Right forelimb (tissue), 1 donor: ENCODE results near the gene KLC1.
"Not testable (repeated sequence)": the region's sequence is repeated elsewhere in the genome, so short reads cannot be mapped to it uniquely, and the experiment has no call there.

Source experiments
- DNase-seq: peaks from one replicate; pipeline ENCODE4 v3.0.0-alpha.2; 2018

Gene KLC1

DNA sequence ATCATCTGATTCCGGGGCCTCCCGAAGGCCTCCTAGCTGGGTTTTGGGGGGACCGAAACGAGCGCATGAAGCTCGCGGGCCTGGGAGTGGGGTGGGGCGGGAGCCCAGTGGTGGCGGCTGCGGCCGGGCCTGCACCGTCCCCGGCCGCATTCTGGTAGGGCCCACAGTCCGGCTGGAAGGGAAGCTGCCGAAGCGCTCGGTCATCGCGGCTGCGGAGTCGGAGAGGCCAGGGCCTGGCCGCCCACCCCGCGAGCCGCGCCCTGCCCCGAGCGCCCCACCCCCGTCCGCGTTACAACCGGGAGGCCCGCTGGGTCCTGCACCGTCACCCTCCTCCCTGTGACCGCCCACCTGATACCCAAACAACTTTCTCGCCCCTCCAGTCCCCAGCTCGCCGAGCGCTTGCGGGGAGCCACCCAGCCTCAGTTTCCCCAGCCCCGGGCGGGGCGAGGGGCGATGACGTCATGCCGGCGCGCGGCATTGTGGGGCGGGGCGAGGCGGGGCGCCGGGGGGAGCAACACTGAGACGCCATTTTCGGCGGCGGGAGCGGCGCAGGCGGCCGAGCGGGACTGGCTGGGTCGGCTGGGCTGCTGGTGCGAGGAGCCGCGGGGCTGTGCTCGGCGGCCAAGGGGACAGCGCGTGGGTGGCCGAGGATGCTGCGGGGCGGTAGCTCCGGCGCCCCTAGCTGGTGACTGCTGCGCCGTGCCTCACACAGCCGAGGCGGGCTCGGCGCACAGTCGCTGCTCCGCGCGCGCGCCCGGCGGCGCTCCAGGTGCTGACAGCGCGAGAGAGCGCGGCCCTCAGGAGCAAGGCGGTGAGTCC is at the start of gene KLC1:
KLC1 (plus strand) TSS at position 528 of the 819 bp plus-strand sequence. CDS start 25,354 bp downstream, outside the sequence.
- DNase-seq: peak; percentile 94

DNA sequence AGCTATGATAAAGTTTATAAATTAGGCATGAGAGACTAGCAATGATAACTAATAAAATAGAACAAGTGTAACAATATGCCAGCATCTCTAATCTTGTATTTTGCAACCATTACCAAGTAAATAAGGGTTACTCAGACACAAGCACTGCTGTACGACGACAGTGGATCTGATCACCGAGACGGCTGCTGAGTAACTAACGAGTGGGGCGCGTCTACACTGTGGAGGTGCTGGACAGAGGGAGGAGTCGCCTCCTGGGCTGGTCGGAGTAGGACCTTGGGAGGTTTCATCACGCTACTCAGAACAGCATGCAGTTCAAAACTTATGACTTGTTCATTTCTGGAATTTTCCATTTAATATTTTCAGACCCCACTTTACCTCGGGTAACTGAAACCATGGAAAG is 47.8 kb upstream of the KLC1 start:
- no peak for DNase-seq

DNA sequence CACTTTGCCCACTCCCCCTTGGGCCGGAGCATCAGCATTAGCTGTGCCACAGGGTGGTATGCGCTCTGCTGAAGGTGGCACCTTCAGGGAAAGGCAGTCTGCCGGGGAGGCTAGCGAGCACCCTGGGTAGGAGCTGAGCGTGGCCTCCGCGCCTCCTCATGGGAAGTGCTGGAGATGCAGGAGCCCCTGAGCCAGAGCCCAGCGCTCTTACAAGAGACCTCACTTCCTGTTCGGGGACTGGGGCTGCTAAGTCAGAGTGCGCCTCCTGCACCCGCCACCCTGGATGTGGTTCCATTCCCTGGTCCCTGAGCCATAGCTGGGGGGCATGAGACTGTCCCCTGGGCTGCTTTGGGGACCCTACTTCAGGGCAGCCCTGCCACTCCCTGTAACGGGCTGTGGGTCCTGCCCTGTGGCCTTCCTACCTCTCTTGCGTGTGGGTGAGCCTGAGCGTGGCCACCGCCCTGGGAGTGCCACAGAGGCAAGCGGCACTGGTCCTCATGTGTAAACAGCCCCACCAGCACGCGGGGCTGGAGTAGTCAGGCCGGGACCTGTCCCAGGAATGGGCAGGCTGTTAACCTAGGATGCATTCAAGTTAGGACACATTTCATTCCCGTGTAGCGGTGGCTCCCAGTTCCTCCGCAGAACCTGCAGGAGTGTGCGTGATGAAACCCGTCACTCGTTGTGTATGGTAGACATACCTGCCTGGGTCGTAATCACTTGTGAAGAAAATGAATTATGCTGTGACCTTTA is 46.9 kb upstream of the KLC1 start:
- DNase-seq: no peak

DNA sequence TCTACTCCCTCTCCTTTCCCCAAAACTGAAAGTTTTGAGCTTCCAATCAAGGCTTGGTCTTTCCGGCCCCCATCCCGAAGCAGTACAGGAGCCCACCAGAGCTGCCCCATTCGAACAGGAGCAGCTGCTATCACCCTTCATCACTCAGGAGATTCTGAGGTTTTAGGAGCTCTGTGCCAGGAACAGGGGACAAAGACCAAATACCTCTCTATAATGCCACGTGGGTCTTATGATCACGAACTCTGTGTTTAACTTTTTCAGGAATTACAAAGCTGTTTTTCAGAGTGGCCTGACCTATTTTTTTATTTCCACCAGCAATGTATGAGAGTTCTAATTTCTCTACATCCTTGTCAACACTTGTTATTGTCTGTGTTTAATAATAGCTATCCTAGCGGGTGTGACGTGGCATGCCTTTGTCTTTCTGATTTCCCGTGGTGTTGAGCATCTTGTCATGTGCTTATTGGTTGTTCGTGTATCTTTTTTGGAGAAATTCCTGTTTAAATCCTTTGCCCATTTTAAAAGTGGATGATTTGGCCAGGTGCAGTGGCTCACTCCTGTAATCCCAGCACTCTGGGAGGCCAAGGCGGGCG is 44.6 kb upstream of the KLC1 start:
- no peak for DNase-seq

DNA sequence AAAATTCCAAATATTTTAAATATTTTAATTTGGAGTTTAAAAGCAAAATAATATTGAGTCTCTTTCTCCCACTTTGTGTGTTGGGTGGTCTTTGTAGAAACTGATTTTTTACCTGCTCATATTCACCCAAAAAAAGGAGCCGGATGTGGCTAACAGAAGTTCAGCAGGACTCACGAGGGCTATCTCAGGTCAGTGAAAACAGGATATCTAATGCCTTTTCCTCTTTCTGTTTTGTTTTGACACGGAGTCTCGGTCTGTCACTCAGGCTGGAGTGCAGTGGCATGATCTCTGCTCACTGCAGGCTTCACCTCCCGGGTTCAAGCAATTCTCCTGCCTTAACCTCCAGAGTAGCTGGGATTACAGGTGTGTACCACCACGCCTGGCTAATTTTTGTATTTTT is 35.4 kb upstream of the KLC1 start:
- no peak for DNase-seq

DNA sequence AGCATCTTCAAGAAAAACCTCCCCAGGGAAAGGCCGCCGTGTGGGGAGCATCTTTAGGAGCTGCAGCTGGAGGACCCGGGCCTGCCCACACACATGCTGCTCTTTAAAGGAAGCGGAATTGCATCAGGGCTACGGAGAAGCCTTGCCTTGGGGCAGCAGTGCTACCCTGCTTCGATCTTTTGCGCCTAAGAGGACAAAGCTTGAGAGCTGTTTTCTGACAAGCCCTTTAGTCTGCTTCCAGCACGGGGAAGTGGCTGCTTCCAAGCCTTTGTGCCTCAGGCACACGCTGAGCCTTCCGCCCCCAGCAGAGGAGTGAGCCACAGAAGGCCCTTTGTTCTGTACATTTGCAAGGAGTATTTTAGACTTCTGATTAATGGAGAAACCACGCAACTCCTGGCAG is 34.7 kb upstream of the KLC1 start:
- no peak for DNase-seq

DNA sequence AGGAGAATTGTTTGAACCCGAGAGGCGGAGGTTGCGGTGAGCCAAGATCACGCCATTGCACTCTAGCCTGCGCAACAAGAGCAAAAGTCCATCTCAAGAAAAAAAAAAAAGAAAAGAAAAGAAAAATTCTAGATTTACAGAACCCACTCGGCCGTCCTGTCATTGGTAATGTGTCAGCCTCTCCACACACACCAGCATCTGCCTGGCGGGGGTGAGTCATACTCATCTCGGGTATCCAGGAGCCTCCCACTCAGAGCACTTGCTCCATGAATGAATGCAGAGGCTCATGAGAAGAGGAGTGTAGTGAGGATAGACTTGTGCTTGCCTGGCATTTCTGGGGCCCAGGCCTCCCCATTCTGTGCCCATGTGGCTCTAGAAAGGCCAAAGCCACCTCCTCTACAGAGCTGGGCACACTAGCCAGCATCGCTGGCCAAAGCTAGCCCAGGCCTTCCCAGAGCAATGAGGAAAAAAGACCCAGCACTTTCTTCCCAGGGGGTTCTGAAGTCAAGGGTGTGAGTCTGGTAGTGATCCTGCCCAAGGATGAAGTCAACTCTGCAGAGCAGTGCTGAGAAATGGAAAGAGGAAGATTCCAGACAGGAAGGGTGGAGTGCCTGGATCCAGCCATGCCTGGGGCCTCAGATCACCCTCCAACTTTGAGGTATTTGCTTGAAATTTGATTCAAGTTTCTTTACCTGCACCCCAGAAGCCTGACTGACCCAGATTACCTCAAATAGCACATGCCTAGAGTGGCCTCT is 31.2 kb upstream of the KLC1 start:
- no peak for DNase-seq

DNA sequence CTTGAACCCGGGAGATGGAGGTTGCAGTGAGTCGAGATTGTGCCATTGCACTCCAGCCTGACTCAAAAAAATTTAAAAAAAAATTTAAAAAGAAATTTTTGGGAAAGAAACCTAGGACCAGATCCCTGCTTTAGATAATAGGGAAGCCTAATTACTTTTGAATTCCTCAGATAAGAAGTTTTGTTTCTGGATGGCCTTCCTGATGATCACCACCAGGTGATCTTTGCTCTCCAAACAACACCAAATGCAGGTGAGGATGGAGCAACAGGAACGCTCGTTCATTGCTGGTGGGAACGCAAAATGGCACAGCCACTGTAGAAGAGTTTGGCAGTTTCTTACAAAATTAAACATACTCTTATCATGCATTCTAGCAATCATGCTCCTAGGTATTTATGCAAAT is 28.5 kb upstream of the KLC1 start:
- DNase-seq: no peak

DNA sequence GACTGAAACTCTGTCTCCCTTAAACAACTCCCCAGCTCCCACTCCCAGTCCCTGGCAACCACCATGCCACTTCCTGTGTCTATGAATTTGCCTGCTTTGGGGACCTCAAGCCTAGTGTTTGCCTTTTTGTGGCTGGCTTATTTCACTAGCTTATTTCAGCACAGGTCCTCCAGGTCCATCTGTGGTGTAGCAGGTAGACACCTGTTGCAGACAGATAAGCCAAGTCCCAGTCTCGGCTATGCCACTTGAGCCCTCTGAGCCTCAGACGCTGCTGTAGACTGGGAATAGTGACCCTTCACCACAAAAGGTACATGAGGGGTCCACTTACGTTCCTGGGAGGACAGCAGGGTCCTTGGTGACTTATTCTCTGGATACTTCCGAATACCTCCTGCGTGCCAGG is 24.4 kb upstream of the KLC1 start:
- DNase-seq: no peak

DNA sequence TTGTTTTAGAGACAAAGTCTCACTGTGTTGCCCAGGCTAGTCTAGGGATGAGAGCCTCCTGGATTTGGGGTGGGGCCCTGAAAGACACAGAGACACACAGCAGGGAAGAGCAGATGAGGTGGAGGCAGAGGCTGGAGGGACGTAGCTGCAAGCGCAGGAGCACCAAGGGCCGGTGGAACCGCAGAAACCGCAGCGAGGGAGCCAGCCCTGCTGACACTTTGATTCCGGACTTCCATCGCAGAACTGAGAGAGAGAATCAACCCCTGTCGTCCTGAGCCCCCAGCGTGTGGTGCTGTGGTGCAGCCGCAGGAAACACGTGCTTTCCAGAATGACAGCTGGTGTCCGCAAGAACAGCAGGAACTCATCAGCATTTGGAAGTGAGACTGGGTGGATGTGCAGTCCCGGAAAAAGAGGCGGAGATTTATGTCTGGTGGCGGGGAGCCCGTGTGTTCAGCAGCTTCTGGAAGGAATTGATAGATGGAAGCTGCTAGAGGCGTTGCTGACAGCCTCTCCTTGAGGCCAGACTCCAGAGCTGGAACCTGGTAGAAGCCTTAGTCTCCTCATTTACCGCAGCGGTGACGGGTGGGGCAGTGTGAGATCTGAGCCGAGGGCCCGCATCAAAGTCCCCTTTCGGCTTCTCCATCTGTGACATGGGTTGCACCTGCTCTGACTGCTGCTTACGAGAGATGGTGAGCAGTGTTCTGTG is 21.9 kb upstream of the KLC1 start:
- DNase-seq: peak; percentile 92

DNA sequence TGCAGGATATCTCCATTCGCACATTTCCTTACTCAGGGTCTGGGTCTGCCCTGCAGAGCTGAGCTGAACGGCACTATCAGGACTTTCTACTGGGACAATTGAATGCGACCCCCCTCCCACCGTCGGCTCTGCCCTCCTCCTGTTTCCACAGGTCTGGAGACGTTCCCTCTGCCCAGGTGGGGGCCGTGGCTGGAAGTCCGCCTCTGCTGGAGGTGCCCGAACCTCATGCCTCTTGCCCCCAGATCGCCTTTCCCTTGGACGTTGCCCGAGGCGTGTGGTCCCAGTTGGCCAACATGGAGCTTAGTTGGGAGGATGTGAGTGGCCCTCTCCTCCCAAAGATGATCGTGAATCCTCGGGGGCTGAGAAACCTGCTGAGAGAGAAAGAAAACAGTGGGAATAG is 21.2 kb upstream of the KLC1 start:
- no peak for DNase-seq

DNA sequence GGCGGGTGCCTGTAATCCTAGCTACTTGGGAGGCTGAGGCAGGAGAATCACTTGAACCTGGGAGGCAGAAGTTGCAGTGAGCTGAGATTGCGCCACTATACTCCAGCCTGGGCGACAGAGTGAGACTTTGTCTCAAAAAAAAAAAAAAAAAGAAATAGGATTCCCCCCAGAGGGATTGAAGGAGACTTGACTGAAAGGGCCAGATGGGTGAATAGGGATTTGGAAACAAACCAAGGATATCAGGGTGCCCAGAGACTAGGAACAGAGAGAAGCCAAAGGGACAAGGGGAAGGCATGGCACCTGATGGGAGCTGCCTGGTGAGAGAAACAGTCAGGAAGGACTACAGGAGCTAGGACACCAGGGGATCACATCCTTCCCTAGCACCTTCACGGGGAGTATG is 19.9 kb upstream of the KLC1 start:
- DNase-seq: not testable (repeated sequence)

DNA sequence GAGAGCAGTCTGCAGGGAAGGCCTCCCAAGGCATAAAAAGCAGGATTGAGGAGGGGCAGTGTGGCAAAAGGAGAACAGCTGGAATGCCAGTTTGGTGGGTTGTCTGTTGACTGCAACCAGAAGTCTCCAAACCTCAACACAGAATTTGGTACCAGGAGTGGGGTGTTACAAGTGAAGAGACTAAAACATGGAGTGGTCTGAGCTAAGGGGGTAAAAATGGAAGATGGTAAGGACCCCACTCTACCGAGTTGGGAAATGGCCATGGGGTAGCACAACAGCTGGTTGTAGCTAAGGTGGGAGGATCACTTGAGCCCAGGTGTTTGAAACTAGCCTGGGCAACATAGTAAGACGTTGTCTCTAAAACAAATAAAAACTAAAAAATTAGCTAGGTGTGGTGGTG is 17.8 kb upstream of the KLC1 start:
- DNase-seq: no peak

DNA sequence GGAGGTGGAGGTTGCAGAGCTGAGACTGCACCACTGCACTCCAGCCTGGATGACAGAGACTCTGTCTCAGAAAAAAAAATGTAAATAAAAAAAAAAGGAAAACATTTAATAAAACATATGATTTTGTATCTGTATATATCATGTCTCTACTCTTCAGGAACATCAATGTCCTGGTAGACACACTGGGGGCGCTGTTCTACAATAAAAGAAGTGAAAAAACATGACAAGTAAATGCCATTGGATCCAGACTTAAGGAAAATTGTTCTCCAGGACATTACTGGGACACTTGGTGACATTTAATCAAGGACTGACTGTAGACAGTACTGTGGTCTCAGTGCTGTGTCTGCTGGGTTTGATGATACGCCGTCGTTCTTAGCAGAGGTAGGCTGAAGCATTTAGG is 15.5 kb upstream of the KLC1 start:
- no peak for DNase-seq

DNA sequence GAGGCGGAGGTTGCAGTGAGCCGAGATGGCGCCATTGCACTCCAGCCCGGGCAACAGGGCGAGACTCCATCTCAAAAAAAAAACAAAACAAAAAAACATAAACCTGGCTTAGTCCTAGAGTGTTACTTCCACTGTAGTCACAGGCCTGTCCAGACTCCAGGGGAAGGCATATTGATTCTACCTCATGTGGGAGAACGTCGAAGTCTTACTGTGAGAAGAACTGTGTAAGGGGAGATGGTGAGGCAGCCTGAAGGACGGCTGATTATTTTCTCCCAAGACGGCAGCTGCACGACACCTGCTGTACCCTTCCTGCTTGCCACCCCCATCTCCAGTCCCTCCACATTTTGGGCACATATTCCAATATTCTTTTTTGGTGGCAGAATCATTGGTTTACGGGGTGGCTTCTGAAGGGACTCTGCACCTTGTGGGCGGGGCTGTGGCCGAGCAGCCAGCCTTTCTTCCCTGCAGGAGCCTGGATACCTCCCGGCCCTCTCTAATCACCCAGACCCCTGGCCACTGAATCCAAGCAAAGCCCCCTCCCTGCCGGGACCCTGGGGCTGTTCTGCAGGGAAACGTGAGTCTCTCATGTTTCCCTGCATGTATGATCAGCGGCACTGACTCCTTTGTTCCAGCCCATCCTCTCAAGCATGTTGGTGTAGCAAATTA is 12.2 kb upstream of the KLC1 start:
- DNase-seq: no peak

DNA sequence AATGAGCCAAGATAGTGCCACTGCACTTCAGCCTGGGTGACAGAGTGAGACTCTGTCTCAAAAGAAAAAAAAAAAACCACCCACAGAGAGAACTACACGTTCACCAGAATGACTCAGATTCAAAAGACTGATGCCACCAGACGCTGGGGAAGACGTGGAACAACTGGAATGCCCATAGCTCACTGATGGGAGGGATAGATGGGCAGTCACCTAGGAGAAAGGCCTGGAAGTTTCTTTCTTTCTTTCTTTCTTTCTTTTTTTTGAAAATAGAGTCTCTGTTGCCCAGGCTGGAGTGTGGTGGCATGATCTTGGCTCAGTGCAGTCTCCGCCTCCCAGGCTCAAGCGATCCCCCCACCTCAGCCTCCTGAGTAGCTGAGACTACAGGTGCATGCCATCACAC is 10.0 kb upstream of the KLC1 start:
- DNase-seq: no peak

DNA sequence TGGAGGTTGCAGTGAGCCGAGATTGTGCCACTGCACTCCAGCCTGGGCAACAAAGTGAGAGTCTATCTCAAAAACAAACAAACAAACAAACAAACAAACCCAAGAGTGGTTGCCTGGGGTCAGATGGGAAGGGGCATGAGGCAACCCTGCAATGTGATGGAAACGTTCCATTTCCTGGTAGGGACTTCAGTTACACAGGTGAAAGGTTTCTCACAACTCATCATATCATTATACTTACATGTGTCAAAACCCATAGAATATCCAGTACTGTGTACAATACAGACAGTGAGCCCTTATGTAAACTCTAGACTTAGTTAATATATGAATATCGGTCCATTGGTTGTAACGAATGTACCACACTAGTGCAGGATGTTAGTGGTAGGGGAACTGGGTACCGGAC is 7.2 kb upstream of the KLC1 start:
- no peak for DNase-seq

DNA sequence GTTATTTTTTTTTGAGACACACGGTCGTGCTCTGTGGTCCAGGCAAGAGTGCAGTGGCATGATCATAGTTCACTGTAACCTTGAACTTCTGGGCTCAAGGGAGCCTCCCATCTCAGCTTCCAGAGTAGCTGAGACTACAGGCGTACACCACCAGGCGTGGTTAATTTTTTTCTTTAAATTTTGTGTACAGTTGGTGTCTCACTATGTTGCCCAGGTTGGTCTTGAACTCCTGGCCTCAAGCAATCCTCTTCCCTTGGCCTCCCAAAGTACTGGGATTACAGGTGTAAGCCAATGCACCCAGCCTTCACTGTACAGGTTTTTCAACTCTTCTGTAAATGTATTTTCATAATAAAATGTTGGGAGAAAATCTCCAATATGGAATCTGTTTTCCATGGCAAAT is 5.7 kb upstream of the KLC1 start:
- DNase-seq: no peak

DNA sequence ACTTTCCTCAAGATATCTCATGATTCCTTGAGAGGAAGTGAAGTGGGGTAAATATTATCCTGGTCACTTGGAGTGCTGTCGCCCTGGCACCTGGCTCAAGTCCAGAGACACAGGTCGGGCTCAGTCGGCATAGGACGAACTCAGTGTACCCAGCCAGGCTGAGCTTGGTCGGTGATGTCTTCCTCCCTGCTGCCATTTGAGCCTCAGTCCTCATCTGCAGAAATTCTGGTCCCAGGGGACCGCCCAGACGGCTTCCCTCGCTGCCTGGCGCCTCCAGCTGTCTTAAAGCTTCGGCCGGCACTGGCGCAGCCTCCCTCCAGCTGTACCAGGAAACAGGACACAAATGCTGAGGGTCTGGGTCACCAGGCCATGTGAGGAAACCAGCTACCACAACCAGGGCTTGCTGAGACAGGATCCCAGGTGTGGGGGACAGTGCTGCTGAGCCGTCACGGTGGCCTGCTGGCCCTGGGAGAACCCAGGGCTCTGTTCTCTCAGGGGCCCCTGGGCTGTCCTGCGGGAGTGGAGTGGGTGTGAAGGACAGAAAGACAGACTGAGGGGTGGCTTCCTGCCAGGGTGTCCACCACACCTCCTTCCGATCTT is 5.0 kb upstream of the KLC1 start:
- no peak for DNase-seq

DNA sequence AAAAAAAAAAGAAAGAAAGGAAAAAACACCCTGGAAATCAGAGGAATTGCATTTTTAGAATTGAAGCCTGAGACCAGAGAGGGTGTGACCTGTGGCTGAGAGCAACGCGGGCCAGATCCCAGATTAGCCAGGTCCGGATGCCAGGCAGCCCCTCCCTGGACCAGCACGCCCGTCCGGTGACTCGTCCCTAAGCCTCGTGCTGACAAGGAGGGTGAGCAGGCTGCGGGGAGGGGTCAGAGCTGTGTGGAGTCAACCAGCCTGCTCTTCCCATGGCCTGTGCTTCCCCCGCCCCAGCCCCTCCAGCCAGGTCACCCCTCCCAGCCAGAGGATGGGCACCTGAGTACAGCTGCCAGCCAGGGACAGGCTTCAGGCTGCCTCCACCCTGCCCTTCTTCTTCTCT is 4.2 kb upstream of the KLC1 start:
- no peak for DNase-seq

DNA sequence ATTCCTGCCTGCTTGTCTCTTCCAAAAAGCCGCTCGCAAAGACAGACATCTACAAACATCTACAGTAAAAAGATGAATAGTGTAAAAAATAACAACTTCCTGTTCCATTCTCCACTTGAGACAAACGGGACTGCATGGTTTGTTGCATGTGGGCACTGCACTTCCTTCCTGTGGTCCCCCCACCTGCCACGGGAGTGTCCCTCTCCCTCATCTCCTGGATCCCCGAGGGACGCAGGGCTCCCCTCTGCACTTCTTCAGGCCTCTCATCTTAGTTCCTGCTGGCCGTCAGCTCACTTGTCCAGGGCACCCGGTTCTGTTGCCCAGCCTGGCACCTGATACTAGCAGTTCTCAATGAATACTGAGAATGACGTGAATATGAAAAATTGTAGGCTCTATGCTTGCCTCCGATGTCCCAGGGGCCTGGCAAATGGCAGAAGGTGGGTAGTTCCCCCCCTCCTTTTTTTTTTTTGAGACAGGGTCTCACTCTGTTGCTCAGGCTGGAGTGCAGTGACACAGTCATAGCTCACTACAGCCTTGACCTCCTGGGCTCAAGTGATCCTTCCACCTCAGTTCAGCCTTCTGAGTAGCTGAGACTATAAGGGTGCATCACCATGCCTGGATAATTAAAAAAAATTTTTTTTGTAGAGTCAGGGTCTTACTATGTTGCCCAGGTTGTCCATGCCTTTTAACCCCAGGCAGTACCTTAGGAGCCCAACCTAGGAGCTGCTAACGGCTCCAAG is 3.5 kb upstream of the KLC1 start:
- no peak for DNase-seq
